H1 (cell line): ENCODE data around the gene WNK2. TPM values are rescaled to one million over a fixed set of nuclear protein-coding genes. Genes with fewer than 3 reads are reported as not detected.

Experiments used
- CTCF ChIA-PET: fragments of 300-600 bp; sonication (Branson Sonifier 250); formaldehyde crosslinking; loops from one replicate; lab custom pipeline; 2021; ENCODE audit not compliant: partially characterized antibody; lab: Charles Lee
- POLR2A ChIA-PET: fragments of 300-600 bp; sonication (Branson Sonifier 250); formaldehyde crosslinking; loops from one replicate; lab custom pipeline; 2021; ENCODE audit warnings: inconsistent platforms; ENCODE audit not compliant: partially characterized antibody; lab: Charles Lee
- DNase-seq, 2 experiments: peaks; one replicate each; pipeline versions ENCODE4 v3.0.0 to v3.0.0-alpha.2; 2010 to 2022; ENCODE audit warnings: low spot score in 2 of 2, low read depth in 1 of 2, mixed read lengths in 1 of 2
- FAIRE-seq: peaks from 2 replicates; lab custom pipeline; 2011; peaks lifted over from hg19 to GRCh38; lab: Jason Lieb, UNC
- H2AFZ ChIP-seq: 2 replicates; pipeline ENCODE4 v1.8.1; 2012; ENCODE audit warnings: low read length, inconsistent platforms
- H2AK5ac ChIP-seq: 2 replicates; pipeline ENCODE4 v1.6.1; 2013; ENCODE audit warnings: low read depth, low read length
- H2BK120ac ChIP-seq: replicated peaks from 2 replicates; pipeline ENCODE3; 2013; ENCODE audit warnings: low read depth, low read length, inconsistent platforms
- H2BK12ac ChIP-seq: 2 replicates; pipeline ENCODE4 v1.6.1; 2013; ENCODE audit warnings: low read depth, low read length
- H2BK15ac ChIP-seq: 2 replicates; pipeline ENCODE4 v1.6.1; 2013; ENCODE audit warnings: low read length
- H2BK20ac ChIP-seq: 2 replicates; pipeline ENCODE4 v1.6.1; 2013; ENCODE audit warnings: low read length
- H2BK5ac ChIP-seq: 2 replicates; pipeline ENCODE4 v1.6.1; 2013; ENCODE audit warnings: low read depth, low read length
- H3K14ac ChIP-seq: 2 replicates; pipeline ENCODE4 v1.6.1; 2013; ENCODE audit warnings: inconsistent platforms; ENCODE audit not compliant: insufficient read length
- H3K18ac ChIP-seq: 2 replicates; pipeline ENCODE4 v1.6.1; 2013; ENCODE audit warnings: low read length; ENCODE audit errors: extremely low read depth
- H3K23ac ChIP-seq: 2 replicates; pipeline ENCODE4 v1.6.1; 2013; ENCODE audit warnings: inconsistent platforms; ENCODE audit not compliant: insufficient read length
- H3K23me2 ChIP-seq: 2 replicates; pipeline ENCODE4 v1.6.1; 2013; ENCODE audit warnings: low read depth, low read length
- H3K27ac ChIP-seq: 2 replicates; pipeline ENCODE4 v1.6.1; 2011; ENCODE audit warnings: low read depth, low read length, inconsistent platforms
- H3K27me3 ChIP-seq, 4 experiments: replicated peaks in 1 of 4; 1 replicate in 1 of 4; 2 replicates in 3 of 4; pipeline versions ENCODE4 v1.6.1 to v1.8.1; 2011 to 2013; ENCODE audit warnings: low read length in 3 of 4, mild to moderate bottlenecking in 3 of 4, inconsistent platforms in 2 of 4, mixed read lengths in 2 of 4, moderate library complexity in 1 of 4; ENCODE audit not compliant: control insufficient read depth in 3 of 4, insufficient read depth in 3 of 4; ENCODE audit errors: extremely low read depth in 1 of 4
- H3K36me3 ChIP-seq, 4 experiments: 2 replicates each; pipeline versions ENCODE4 v1.6.1 to v1.8.1; 2011 to 2013; ENCODE audit warnings: mild to moderate bottlenecking in 4 of 4, low read length in 3 of 4, moderate library complexity in 2 of 4, control low read depth in 1 of 4, inconsistent platforms in 1 of 4; ENCODE audit not compliant: insufficient read depth in 4 of 4, control insufficient read depth in 2 of 4
- H3K4ac ChIP-seq: replicated peaks from 2 replicates; pipeline ENCODE3; 2013; ENCODE audit warnings: low read length, low read depth, mixed read lengths, inconsistent platforms; ENCODE audit not compliant: insufficient read length
- H3K4me1 ChIP-seq, 4 experiments: replicated peaks in 1 of 4; 1 replicate in 1 of 4; 2 replicates in 3 of 4; pipeline versions ENCODE4 v1.6.1 to v1.8.1; 2011 to 2013; ENCODE audit warnings: low read length in 3 of 4, inconsistent platforms in 2 of 4, mixed read lengths in 1 of 4; ENCODE audit not compliant: insufficient read depth in 4 of 4, control insufficient read depth in 3 of 4
- H3K4me2 ChIP-seq, 2 experiments: 2 replicates each; pipeline versions ENCODE4 v1.6.1 to v1.8.1; 2011 to 2013; ENCODE audit warnings: low read depth in 2 of 2, low read length in 2 of 2, control low read depth in 1 of 2, inconsistent platforms in 1 of 2, mild to moderate bottlenecking in 1 of 2; ENCODE audit not compliant: insufficient read depth in 1 of 2
- H3K4me3 ChIP-seq, 4 experiments: fragments of 200-600, 300-600 bp in 1 of 4; sonication (generic), shearing (Covaris generic), sonication (Bioruptor Twin) in 1 of 4; 2 replicates each; pipeline versions ENCODE4 v1.5.1 to v1.8.1; 2011 to 2016; ENCODE audit warnings: low read length in 4 of 4, low read depth in 3 of 4, control low read depth in 2 of 4, inconsistent platforms in 2 of 4, mild to moderate bottlenecking in 2 of 4, mixed read lengths in 1 of 4, moderate library complexity in 1 of 4; ENCODE audit not compliant: insufficient read depth in 2 of 4; ENCODE audit errors: extremely low read depth in 1 of 4
- H3K56ac ChIP-seq: replicated peaks from 2 replicates; pipeline ENCODE3; 2013; ENCODE audit warnings: low read depth, mild to moderate bottlenecking, mixed read lengths, low read length, inconsistent platforms; ENCODE audit not compliant: insufficient read length
- H3K79me1 ChIP-seq: 2 replicates; pipeline ENCODE4 v1.6.1; 2013; ENCODE audit warnings: low read depth, low read length, control low read depth
- H3K79me2 ChIP-seq, 2 experiments: 2 replicates each; pipeline versions ENCODE4 v1.6.1 to v1.8.1; 2012 to 2013; ENCODE audit warnings: low read length in 2 of 2, mild to moderate bottlenecking in 2 of 2, inconsistent platforms in 1 of 2; ENCODE audit not compliant: insufficient read depth in 2 of 2, control insufficient read depth in 1 of 2
- H3K9ac ChIP-seq, 4 experiments: replicated peaks in 1 of 4; 1 replicate in 1 of 4; 2 replicates in 3 of 4; pipeline versions ENCODE4 v1.6.1 to v1.8.1; 2011 to 2013; ENCODE audit warnings: low read depth in 3 of 4, low read length in 3 of 4, control low read depth in 2 of 4, mild to moderate bottlenecking in 2 of 4, moderate library complexity in 2 of 4, inconsistent platforms in 1 of 4; ENCODE audit errors: extremely low read depth in 1 of 4
- H3K9me3 ChIP-seq, 2 experiments: 2 replicates each; pipeline versions ENCODE4 v1.6.1 to v1.8.1; 2012 to 2013; ENCODE audit warnings: mild to moderate bottlenecking in 2 of 2, moderate library complexity in 2 of 2, control low read depth in 1 of 2, inconsistent platforms in 1 of 2, low read depth in 1 of 2, low read length in 1 of 2, mixed read lengths in 1 of 2; ENCODE audit not compliant: insufficient read depth in 2 of 2
- H4K20me1 ChIP-seq, 2 experiments: replicated peaks in 1 of 2; 2 replicates each; pipeline versions ENCODE3 to v1.8.1; 2011 to 2013; ENCODE audit warnings: inconsistent platforms in 2 of 2, low read length in 2 of 2, mild to moderate bottlenecking in 1 of 2; ENCODE audit not compliant: insufficient read depth in 2 of 2, control insufficient read depth in 1 of 2
- H4K5ac ChIP-seq: 2 replicates; pipeline ENCODE4 v1.6.1; 2013; ENCODE audit warnings: low read length, low read depth, mixed read lengths, inconsistent platforms; ENCODE audit not compliant: insufficient read length
- H4K8ac ChIP-seq: 2 replicates; pipeline ENCODE4 v1.8.0; 2013; ENCODE audit warnings: mild to moderate bottlenecking, moderate library complexity, low read length, inconsistent platforms; ENCODE audit not compliant: insufficient read depth; ENCODE audit errors: extremely low read depth
- H4K91ac ChIP-seq: replicated peaks from 2 replicates; pipeline ENCODE3; 2013; ENCODE audit warnings: low read length, mixed read lengths, inconsistent platforms; ENCODE audit not compliant: insufficient read length
- EZH2 ChIP-seq: fragments of 200-600 bp; sonication (generic); IDR thresholded peaks from 2 replicates; pipeline ENCODE4 v1.7.1; 2012; ENCODE audit warnings: low read depth, mild to moderate bottlenecking, moderate library complexity, low read length, inconsistent platforms; ENCODE audit not compliant: severe bottlenecking
- GABPA ChIP-seq: IDR thresholded peaks from 2 replicates; pipeline ENCODE4 v1.6.1; 2011; ENCODE audit warnings: mild to moderate bottlenecking, low read length, moderate library complexity, borderline replicate concordance; ENCODE audit not compliant: insufficient read depth
- KDM5A ChIP-seq: fragments of 200-600 bp; IDR thresholded peaks from 2 replicates; pipeline ENCODE4 v1.7.1; 2012; ENCODE audit warnings: mild to moderate bottlenecking, low read length, inconsistent platforms, mixed read lengths
- MAFK ChIP-seq: IDR thresholded peaks from 2 replicates; pipeline ENCODE4 v1.6.1; 2012; ENCODE audit warnings: low read depth, mild to moderate bottlenecking, improper control_type of control experiment, low read length
- POU5F1 ChIP-seq: IDR thresholded peaks from 2 replicates; pipeline ENCODE4 v1.6.1; 2011; ENCODE audit warnings: low read depth, mild to moderate bottlenecking, low read length, moderate library complexity
- RAD21 ChIP-seq, 2 experiments: IDR thresholded peaks in 1 of 2; conservative IDR thresholded peaks in 1 of 2; 2 replicates each; pipeline ENCODE4 v1.6.1; 2011; ENCODE audit warnings: low read depth in 2 of 2, low read length in 2 of 2, improper control_type of control experiment in 1 of 2, inconsistent platforms in 1 of 2, mild to moderate bottlenecking in 1 of 2, moderate library complexity in 1 of 2
- SIX5 ChIP-seq: IDR thresholded peaks from 2 replicates; pipeline ENCODE4 v1.6.1; 2011; ENCODE audit warnings: mild to moderate bottlenecking, low read depth, low read length
- WGBS, 2 experiments: shearing (Covaris generic) in 1 of 2; methylation state at CpG; one replicate each; pipeline versions ENCODE4 v1.1.6 to v1.1.7; 2013 to 2015; ENCODE audit warnings: low lambda C conversion rate in 2 of 2, mixed read lengths in 2 of 2, inconsistent platforms in 1 of 2, low coverage in 1 of 2, missing lambda C conversion rate in 1 of 2; ENCODE audit not compliant: insufficient replicate concordance in 2 of 2, insufficient coverage in 1 of 2, insufficient read length in 1 of 2; ENCODE audit errors: extremely low coverage in 1 of 2, missing lambda C conversion rate in 1 of 2; 5-methylcytosine and 5-hydroxymethylcytosine counted together
- polyA plus RNA-seq, 7 experiments: library from polyadenylated mRNA; depleted of rRNA in 3 of 7; stranded (reverse) in 5 of 7; unstranded in 2 of 7; fragments of >200 nt in 5 of 7; fragments of 200-250 nt in 2 of 7; gene quantifications; 1 replicate in 5 of 7; 2 replicates in 1 of 7; 4 replicates in 1 of 7; pipeline versions ENCODE4 v1.2.1 to v1.2.3, GENCODE V29; 2011 to 2013; ENCODE audit warnings: missing spikeins in 2 of 7, mixed read lengths in 2 of 7
- total RNA-seq: library from RNA; stranded (reverse); fragmentation: NEBNext Ultra II Directional; extraction: Animal tissue kit (Norgen Biotek cat#: 25700); gene quantifications from 2 replicates; pipeline ENCODE4 v1.2.1, GENCODE V29; 2021
- TF ChIP-seq, protein P1 (sequence below): IDR thresholded peaks from 2 replicates; pipeline ENCODE4 v1.6.1; 2012; ENCODE audit warnings: inconsistent platforms

Gene WNK2
- total and polyA plus RNA-seq, 2 of the 8 experiments (the other 6 are each of a cell fraction or from before 2014, with no cell fraction given) = 12.0 to 87.2 TPM

DNA sequence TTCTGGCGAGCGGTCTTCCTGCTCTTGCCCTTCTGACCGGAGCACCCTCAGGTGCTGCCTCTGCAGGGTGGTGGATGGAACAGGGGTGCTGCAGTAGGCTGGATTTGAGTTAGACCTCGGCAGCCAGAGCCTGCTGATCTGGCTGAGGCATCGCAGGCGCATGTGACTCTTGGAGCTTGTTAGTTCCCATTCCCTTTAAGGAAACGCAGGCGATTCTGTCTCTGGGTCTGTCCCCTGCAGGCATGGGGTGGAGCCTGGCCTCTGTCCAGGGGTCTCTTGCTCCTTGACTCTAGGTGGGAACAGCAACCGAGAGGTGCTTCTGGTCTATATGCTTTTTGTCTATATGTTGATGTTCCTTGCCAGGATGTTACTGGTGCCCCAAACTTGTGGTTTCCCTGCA lies 3.1 kb downstream of the WNK2 start:
- no peak overlapping the region for H3K4me3 ChIP-seq
- peaks cover 0 to 16% (median 8%) of the 10 kb centered on the region in 4 experiments; a peak in 6 of 7 replicates for H3K4me1 ChIP-seq
- no peaks in the 10 kb centered on the region for H3K9me3 ChIP-seq
- H2BK120ac ChIP-seq = no peak overlapping the region
- peaks cover 0 to 36% of the 10 kb centered on the region in 2 experiments; a peak in 2 of 4 replicates for H3K79me2 ChIP-seq
- peaks cover 18% of the 10 kb centered on the region; the same call in 1 of the 2 replicates for H3K23me2 ChIP-seq
- no peak overlapping the region for H4K5ac ChIP-seq
- peaks cover 21% of the 10 kb centered on the region for H3K79me1 ChIP-seq
- FAIRE-seq (no peak), DNase-seq (no peak)
- H4K20me1 ChIP-seq = peaks cover 20 to 35% of the 10 kb centered on the region in 2 experiments
- peaks cover 0 to 34% (median 21%) of the 10 kb centered on the region in 4 experiments; a peak in 6 of 7 replicates for H3K27me3 ChIP-seq
- no peak overlapping the region for H3K14ac ChIP-seq
- H3K4me2 ChIP-seq = no peak overlapping the region; a peak in 1 of 4 replicates
- H3K27ac ChIP-seq = no peak overlapping the region
- H2BK5ac ChIP-seq = no peak overlapping the region
- H3K23ac ChIP-seq = no peak overlapping the region
- H3K9ac ChIP-seq = no peak overlapping the region
- no peaks in the 10 kb centered on the region for H3K36me3 ChIP-seq
- H2AFZ ChIP-seq = no peak overlapping the region
- H2BK15ac ChIP-seq = no peak overlapping the region
- H2BK12ac ChIP-seq = no peak overlapping the region
- no peak overlapping the region for H2BK20ac ChIP-seq
- POLR2A ChIA-PET = interaction anchor here (0.7 to 1.0 kb wide), 2 partner anchors 9 to 100 kb away, joined by 3 read pairs; no protein-coding TSS in a partner anchor
- CTCF ChIA-PET = interaction anchor here (0.9 to 1.6 kb wide), 4 partner anchors 9 to 118 kb away, joined by 3 to 5 read pairs (median 4); no protein-coding TSS in a partner anchor
- TF ChIP-seq MAFK (no peak), RAD21 (IDR thresholded peaks at IDR 0.05 in 1 of 2, conservative IDR thresholded peaks at IDR 0.05 in 1 of 2; ENCODE audit: low read depth in 2 of 2, low read length in 2 of 2) (no peak), POU5F1 (no peak), GABPA (no peak), KDM5A (no peak), SIX5 (no peak), EZH2 (no peak)
- TF ChIP-seq, protein P1, sequence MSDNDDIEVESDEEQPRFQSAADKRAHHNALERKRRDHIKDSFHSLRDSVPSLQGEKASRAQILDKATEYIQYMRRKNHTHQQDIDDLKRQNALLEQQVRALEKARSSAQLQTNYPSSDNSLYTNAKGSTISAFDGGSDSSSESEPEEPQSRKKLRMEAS = no peak
- TF ChIP-seq, all 59 proteins: peak for 0
- no peak overlapping the region for H3K56ac ChIP-seq
- H3K4ac ChIP-seq = no peak overlapping the region
- no peak overlapping the region for H2AK5ac ChIP-seq
- WGBS, 2 experiments = 90% methylated on average over 6 of the region's 9 CpGs; no CpG with 5 or more reads in 1 of the 2 experiments
- H4K8ac ChIP-seq = no peak overlapping the region; the same call in 1 of the 2 replicates
- H4K91ac ChIP-seq = no peak overlapping the region
- H3K18ac ChIP-seq = no peak overlapping the region
